GM18520 (cell line): ENCODE data around the gene SPON1.
A peak's percentile ranks its signal among the peaks of the same experiment; 100 is the strongest.
"Not testable (repeated sequence)": the region's sequence is repeated elsewhere in the genome, so short reads cannot be mapped to it uniquely, and the experiment has no call there.

Experiments used
- ATAC-seq: cut with Tn5 transposase; IDR thresholded peaks from one replicate; pipeline ENCODE4 v1.9.1; 2021; ENCODE audit not compliant: unreplicated experiment

The SPON1 gene

GRCh38 chr11:14262271-14262846 is 299.8 kb downstream of the SPON1 start:
- ATAC-seq: no peak

GRCh38 chr11:14264966-14265365 is 302.4 kb downstream of the SPON1 start:
- ATAC-seq: no peak

- ATAC-seq: no peak
Measured at GRCh38 chr11:14266622-14267021, 304.1 kb downstream of the SPON1 start.

GRCh38 chr11:14267861-14268635 is 305.5 kb downstream of the SPON1 start:
- ATAC-seq: no peak

GRCh38 chr11:14269692-14270573 is 307.4 kb downstream of the SPON1 start:
- ATAC-seq: peak; percentile 35

- no peak for ATAC-seq
Measured at GRCh38 chr11:14270690-14271542, 308.4 kb downstream of the SPON1 start.

GRCh38 chr11:14273895-14274294 is 311.4 kb downstream of the SPON1 start:
- no peak for ATAC-seq

- no peak for ATAC-seq
Measured at GRCh38 chr11:14275076-14275475, 312.6 kb downstream of the SPON1 start.

GRCh38 chr11:14278869-14279268 is 316.3 kb downstream of the SPON1 start:
- not testable (repeated sequence) for ATAC-seq

- no peak for ATAC-seq
Measured at GRCh38 chr11:14288189-14288935, 325.8 kb downstream of the SPON1 start.

GRCh38 chr11:14290422-14290821 is 327.9 kb downstream of the SPON1 start:
- ATAC-seq: no peak

GRCh38 chr11:14299921-14300320 is 337.4 kb downstream of the SPON1 start:
- ATAC-seq: no peak

GRCh38 chr11:14300661-14301304 is 338.3 kb downstream of the SPON1 start:
- peak; percentile 65 for ATAC-seq

- ATAC-seq: no peak
Measured at GRCh38 chr11:14304601-14305000, 342.1 kb downstream of the SPON1 start.

- no peak for ATAC-seq
Measured at GRCh38 chr11:14305649-14306048, 343.1 kb downstream of the SPON1 start.

GRCh38 chr11:14306481-14306880 is 344.0 kb downstream of the SPON1 start:
- no peak for ATAC-seq

- ATAC-seq: peak; percentile 29
Measured at GRCh38 chr11:14308114-14308896, 345.8 kb downstream of the SPON1 start.

- ATAC-seq: peak; percentile 41
Measured at GRCh38 chr11:14308897-14309387, 346.4 kb downstream of the SPON1 start.
